ENCODE data around the gene AP4B1. TPM values are rescaled to one million over a fixed set of nuclear protein-coding genes. Genes with fewer than 3 reads are reported as not detected.

The AP4B1 gene
- total RNA-seq, 1 experiment from 2014 or later = 11.1 TPM

DNA sequence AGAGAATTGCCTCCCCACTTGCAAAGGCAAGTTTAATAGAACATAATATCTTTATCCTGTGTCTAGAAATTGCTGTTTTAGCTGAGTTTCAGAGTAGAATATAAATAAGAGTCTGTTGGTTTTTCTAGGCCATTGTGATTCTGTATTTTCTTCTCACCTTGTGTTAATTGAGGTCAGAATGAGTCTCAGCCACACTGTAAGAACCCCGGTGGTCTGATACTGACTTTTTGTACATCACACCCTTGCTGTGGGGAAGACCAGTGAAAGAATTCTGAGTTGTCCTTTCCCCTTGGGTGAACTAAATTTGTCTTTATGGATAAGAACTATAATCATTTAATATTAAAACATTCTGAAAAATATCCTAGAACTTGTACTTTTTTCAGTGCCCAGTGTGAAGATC is 31.4 kb upstream of the AP4B1 start:
- ChIA-PET RAD21 (ENCODE audit: low non-redundant PET in 1 of 2, low total read pairs in 2 of 2, uncharacterized antibody in 2 of 2, unreplicated experiment in 2 of 2) (no interaction called here), POLR2A (no interaction called here), CTCF (no interaction called here)
- no peak overlapping the region for H2AFZ ChIP-seq (ENCODE audit: low read depth, low read length, poor library complexity, severe bottlenecking)
- peaks cover 2 to 3% of the 10 kb centered on the region in 2 experiments; a peak in 2 of 4 replicates for H3K36me3 ChIP-seq (ENCODE audit: control insufficient read depth in 1 of 2, insufficient read depth in 2 of 2, low read length in 2 of 2)
- no peaks in the 10 kb centered on the region for H3K9me3 ChIP-seq (ENCODE audit: control insufficient read depth in 1 of 2, insufficient read depth in 1 of 2, low read depth in 1 of 2, low read length in 2 of 2)
- no peak overlapping the region for H3K4me3 ChIP-seq (replicated peaks in 1 of 2; ENCODE audit: low read depth in 1 of 2, low read length in 2 of 2)
- no TSS peak for BruUV-seq (replicated peaks)
- no peak for DNase-seq (ENCODE audit: low read depth, low spot score)
- H3K27me3 ChIP-seq (ENCODE audit: insufficient read depth, low read length) = no peaks in the 10 kb centered on the region
- no peaks in the 10 kb centered on the region for H3K9me2 ChIP-seq (ENCODE audit: insufficient read depth)
- 0 out of 2 replicates have a peak, but pooled peaks cover 2% of the 10 kb centered on the region for H4K20me1 ChIP-seq (ENCODE audit: insufficient read depth)
- no peak for ATAC-seq
- H3K4me1 ChIP-seq (ENCODE audit: control insufficient read depth in 1 of 2, insufficient read depth in 2 of 2, low read length in 2 of 2) = peaks cover 7 to 8% of the 10 kb centered on the region in 2 experiments; a peak in 3 of 4 replicates
- TF ChIP-seq, protein P1, sequence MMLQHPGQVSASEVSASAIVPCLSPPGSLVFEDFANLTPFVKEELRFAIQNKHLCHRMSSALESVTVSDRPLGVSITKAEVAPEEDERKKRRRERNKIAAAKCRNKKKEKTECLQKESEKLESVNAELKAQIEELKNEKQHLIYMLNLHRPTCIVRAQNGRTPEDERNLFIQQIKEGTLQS (IDR thresholded peaks at IDR 0.05) = no peak
- TF ChIP-seq FOSL1 (IDR thresholded peaks at IDR 0.05; ENCODE audit: low read depth) = no peak
- no peak for TF ChIP-seq ZFX (IDR thresholded peaks at IDR 0.05)
- TF ChIP-seq, protein P2, sequence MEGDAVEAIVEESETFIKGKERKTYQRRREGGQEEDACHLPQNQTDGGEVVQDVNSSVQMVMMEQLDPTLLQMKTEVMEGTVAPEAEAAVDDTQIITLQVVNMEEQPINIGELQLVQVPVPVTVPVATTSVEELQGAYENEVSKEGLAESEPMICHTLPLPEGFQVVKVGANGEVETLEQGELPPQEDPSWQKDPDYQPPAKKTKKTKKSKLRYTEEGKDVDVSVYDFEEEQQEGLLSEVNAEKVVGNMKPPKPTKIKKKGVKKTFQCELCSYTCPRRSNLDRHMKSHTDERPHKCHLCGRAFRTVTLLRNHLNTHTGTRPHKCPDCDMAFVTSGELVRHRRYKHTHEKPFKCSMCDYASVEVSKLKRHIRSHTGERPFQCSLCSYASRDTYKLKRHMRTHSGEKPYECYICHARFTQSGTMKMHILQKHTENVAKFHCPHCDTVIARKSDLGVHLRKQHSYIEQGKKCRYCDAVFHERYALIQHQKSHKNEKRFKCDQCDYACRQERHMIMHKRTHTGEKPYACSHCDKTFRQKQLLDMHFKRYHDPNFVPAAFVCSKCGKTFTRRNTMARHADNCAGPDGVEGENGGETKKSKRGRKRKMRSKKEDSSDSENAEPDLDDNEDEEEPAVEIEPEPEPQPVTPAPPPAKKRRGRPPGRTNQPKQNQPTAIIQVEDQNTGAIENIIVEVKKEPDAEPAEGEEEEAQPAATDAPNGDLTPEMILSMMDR (IDR thresholded peaks at IDR 0.05 in 2 of 3, conservative IDR thresholded peaks at IDR 0.05 in 1 of 3; ENCODE audit: borderline replicate concordance in 1 of 3, insufficient read depth in 1 of 3, low read depth in 2 of 3, low read length in 2 of 3) = no peak
- no peak for TF ChIP-seq SRF (IDR thresholded peaks at IDR 0.05; ENCODE audit: low read depth)
- TF ChIP-seq SP1 (IDR thresholded peaks at IDR 0.05; ENCODE audit: low read depth) = no peak
- TF ChIP-seq, protein P3, sequence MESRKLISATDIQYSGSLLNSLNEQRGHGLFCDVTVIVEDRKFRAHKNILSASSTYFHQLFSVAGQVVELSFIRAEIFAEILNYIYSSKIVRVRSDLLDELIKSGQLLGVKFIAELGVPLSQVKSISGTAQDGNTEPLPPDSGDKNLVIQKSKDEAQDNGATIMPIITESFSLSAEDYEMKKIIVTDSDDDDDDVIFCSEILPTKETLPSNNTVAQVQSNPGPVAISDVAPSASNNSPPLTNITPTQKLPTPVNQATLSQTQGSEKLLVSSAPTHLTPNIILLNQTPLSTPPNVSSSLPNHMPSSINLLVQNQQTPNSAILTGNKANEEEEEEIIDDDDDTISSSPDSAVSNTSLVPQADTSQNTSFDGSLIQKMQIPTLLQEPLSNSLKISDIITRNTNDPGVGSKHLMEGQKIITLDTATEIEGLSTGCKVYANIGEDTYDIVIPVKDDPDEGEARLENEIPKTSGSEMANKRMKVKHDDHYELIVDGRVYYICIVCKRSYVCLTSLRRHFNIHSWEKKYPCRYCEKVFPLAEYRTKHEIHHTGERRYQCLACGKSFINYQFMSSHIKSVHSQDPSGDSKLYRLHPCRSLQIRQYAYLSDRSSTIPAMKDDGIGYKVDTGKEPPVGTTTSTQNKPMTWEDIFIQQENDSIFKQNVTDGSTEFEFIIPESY (IDR thresholded peaks at IDR 0.05; ENCODE audit: extremely low read depth, insufficient replicate concordance, low read length) = no peak
- TF ChIP-seq EGR1 (IDR thresholded peaks at IDR 0.05; ENCODE audit: low read depth) = no peak
- TF ChIP-seq, protein P4, sequence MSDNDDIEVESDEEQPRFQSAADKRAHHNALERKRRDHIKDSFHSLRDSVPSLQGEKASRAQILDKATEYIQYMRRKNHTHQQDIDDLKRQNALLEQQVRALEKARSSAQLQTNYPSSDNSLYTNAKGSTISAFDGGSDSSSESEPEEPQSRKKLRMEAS (IDR thresholded peaks at IDR 0.05) = no peak
- TF ChIP-seq YY1 (IDR thresholded peaks at IDR 0.05; ENCODE audit: extremely low read depth, insufficient replicate concordance, low read depth, low read length) = no peak
- TF ChIP-seq, protein P5, sequence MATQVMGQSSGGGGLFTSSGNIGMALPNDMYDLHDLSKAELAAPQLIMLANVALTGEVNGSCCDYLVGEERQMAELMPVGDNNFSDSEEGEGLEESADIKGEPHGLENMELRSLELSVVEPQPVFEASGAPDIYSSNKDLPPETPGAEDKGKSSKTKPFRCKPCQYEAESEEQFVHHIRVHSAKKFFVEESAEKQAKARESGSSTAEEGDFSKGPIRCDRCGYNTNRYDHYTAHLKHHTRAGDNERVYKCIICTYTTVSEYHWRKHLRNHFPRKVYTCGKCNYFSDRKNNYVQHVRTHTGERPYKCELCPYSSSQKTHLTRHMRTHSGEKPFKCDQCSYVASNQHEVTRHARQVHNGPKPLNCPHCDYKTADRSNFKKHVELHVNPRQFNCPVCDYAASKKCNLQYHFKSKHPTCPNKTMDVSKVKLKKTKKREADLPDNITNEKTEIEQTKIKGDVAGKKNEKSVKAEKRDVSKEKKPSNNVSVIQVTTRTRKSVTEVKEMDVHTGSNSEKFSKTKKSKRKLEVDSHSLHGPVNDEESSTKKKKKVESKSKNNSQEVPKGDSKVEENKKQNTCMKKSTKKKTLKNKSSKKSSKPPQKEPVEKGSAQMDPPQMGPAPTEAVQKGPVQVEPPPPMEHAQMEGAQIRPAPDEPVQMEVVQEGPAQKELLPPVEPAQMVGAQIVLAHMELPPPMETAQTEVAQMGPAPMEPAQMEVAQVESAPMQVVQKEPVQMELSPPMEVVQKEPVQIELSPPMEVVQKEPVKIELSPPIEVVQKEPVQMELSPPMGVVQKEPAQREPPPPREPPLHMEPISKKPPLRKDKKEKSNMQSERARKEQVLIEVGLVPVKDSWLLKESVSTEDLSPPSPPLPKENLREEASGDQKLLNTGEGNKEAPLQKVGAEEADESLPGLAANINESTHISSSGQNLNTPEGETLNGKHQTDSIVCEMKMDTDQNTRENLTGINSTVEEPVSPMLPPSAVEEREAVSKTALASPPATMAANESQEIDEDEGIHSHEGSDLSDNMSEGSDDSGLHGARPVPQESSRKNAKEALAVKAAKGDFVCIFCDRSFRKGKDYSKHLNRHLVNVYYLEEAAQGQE (IDR thresholded peaks at IDR 0.05; ENCODE audit: low read depth) = no peak
- no peak for TF ChIP-seq SIN3A (IDR thresholded peaks at IDR 0.05; ENCODE audit: low read depth)
- TF ChIP-seq POLR2A (IDR thresholded peaks at IDR 0.05; ENCODE audit: borderline replicate concordance, extremely low read depth, insufficient read depth, insufficient read length) = no peak
- TF ChIP-seq JUND (IDR thresholded peaks at IDR 0.05) = no peak
- TF ChIP-seq ELF1 (IDR thresholded peaks at IDR 0.05; ENCODE audit: borderline replicate concordance, low read depth) = no peak
- TF ChIP-seq CBX3 (IDR thresholded peaks at IDR 0.05; ENCODE audit: low read depth) = no peak
- no peak for TF ChIP-seq POLR2AphosphoS5 (IDR thresholded peaks at IDR 0.05; ENCODE audit: low read depth, low read length)
- intact Hi-C loops (cut with micrococcal nuclease) = no loop called here
- peaks cover 86% of the 10 kb centered on the region for H3K79me2 ChIP-seq (ENCODE audit: insufficient read depth, low read length)
- no peak overlapping the region for H3K27ac ChIP-seq (ENCODE audit: low read depth, low read length)
- no peak overlapping the region for H3K9ac ChIP-seq (ENCODE audit: low read length)
- no peak overlapping the region for H3K4me2 ChIP-seq (ENCODE audit: low read length)
